ENCODE measurements around the gene KIAA1614.

Gene KIAA1614

DNA sequence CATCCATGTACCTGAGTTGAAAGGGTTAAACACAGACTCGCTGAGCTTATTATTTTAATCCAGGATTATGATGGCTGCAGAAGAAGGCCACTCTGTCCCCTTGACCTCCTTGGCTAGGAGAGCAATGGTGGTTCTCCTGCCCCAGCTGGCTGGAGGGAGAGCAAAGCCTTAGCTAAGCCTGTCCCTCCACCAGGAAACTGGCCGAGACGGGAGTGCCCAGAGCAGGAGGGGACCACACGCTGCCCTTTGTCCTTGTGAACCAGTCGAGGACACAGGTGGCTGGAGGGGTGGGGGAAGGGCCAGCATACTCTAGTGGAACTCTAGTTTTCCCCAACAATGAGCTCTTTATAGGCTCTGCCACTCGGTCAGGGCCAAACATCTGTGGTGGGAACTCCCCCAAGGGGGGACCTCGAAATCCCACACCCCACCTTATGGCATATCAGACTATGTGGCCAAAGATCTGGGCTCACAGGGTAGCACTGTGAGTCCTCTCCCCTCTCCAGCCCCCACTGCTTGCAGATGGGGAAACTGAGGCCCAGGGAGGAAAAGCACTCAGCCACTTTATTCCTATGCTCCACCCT lies 12.9 kb downstream of the KIAA1614 start:
- DNase-seq = no peak

DNA sequence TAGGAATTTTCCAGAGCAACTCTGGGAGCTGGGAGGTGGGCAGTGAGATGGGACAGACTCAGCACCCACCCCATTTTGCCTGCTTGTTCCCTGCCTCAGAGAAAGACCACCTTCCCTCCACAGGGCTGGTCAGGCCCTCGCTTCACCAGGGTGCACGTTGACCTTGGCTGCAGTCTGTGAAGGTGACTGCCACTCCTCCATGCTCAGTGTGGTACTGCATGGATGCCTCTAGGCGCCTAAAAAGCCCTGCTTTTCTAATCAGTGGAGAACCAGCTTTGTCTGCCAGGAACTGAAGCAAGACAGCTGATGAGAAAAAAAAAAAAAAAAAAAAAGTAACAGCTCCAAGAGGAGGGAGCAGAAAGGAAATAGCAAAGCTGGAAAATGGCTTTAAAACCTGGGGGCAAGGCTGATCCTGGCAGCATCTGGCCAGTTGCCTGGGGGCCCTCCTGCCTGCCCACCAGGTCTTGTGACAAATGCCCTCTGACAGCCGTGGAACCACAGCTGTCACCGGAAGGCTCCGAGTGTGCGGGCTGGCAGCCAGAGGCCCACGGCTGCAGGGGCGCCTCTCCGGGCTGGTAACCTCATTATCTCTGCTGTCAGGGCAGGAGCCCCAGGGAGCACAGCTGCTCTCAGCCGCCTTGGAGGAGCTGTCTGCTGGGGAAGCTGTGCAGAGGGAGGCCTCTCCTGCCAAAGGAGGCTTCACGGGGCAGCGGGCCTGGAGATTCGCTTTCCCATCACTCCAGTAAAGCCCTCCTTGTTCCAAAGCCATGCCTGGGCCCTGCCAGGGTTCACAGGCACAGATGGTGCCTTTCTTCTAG lies 13.7 kb downstream of the KIAA1614 start:
- DNase-seq = no peak

DNA sequence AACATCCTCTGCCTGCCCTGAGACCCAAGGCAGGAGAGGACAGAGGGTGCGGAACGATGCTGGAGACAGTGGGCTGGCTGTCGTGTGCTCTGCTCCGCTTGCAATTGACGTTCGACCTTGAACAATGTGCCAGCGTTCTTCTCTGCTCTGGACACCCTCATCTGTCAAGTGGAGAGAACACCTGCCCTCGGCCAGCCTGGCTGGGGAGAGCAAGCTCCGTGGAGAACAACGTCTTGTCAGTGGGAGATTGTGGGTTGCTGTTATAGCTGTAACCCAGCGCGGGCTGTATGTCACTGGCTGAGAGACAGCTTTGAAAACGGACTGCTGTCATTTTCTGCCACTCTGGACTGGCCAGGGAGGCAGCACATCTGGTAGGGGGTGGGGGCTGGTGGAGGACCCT lies 14.7 kb downstream of the KIAA1614 start:
- no peak for DNase-seq

GRCh38 chr1:180927841-180928240 lies 15.1 kb downstream of the KIAA1614 start:
- no peak for DNase-seq

- DNase-seq = no peak
Measured at GRCh38 chr1:180928331-180929230, 15.9 kb downstream of the KIAA1614 start.

DNA sequence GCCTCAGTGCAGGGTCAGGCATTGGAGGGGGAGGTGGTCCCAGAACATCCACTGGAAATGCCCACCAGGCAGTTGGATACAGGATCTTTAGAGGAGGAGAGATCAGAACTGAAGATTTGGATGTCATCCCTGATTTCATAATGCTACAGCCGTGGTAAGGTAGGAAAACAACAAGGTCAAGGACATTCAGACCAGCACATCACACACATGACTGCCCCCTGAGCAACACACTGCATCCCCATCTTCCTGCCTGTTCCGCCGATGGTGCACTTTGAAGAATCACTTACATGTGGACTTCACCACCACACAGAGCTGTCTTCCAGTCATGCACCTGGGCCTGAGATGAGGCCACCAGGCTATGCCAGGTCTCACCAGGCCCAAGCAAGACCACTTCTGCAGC lies 16.7 kb downstream of the KIAA1614 start:
- no peak for DNase-seq

- no peak for DNase-seq
Measured at GRCh38 chr1:180930687-180931086, 18.0 kb downstream of the KIAA1614 start.

GRCh38 chr1:180931529-180931928 lies 18.8 kb downstream of the KIAA1614 start:
- no peak for DNase-seq

- no peak for DNase-seq
Measured at GRCh38 chr1:180932378-180932777, 19.7 kb downstream of the KIAA1614 start.

GRCh38 chr1:180933141-180933540 lies 20.4 kb downstream of the KIAA1614 start:
- DNase-seq = no peak

- no peak for DNase-seq
Measured at GRCh38 chr1:180934563-180934962, 21.9 kb downstream of the KIAA1614 start.

GRCh38 chr1:180935326-180936109 lies 22.8 kb downstream of the KIAA1614 start:
- DNase-seq = no peak

DNA sequence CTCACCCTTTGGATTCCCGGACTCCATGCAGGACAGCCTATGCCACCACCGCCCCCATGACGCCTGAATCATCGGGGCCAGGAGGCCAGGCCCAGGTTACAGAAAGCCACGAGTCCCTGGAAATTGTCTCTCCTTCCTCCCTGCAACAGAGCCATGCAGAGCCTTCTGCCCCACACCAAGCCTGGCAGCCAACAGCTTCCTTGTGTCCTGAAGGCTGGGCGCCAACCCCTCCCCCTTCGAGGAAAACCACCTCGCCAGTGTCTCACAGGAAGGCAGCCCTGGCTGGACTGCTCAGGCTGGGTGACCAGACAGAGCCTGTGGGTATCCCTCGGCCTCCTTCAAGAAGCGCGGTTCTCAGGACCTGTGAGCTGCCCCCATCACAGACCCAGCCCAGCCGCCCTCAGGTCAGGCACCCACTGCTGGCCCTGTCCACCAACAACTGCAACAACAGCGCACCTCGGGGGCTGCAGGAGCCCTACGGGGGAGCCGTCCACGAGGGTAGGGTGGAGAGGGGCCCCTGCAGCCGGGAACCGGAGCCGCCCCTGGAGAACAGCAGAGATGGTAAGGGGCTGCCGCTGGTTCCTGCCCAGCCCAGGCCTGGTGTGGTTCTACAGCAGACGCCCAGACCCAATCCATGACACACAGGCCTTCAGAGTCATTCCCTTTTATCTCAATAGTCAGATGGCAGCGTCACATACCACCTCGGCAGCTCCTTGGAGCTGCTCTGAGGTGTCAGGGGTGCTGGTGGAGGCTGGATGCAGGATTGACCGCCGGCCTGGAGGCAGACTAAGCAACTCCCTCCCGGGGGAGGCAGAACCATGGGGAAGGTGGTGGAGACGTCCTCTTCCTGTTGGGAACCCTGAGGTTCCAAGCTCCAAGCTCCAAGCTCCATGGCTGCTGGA lies 23.7 kb downstream of the KIAA1614 start:
- no peak for DNase-seq

- DNase-seq = no peak
Measured at GRCh38 chr1:180937012-180937372, 24.3 kb downstream of the KIAA1614 start.

DNA sequence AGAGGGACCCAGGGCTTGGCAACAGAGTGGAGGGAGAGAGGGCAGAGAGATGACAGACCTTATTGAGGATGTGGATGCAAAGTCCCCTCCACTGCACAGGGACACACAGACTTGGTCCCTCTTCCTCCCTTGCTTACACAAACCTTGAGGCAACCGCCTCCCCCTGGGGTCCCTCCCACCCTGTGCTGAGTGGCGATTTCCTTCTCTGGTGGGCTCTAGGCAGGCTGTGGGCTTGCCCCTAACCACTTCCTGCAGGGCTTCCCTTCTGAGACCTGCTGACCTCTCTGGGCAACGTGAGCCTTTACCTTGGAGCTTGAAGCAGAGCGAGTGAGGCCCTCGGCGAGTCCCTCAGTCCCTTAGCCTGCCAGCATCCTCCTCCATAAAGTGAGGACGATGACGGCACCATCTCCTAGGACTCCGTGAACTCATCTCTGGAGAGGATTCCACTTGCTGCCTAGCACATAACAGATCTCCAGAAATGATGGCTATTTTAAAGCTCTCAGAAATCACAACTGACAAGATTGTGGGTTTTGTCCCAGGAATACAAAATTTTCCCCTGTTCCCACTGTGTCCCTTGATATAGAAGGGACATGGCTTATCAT lies 25.0 kb downstream of the KIAA1614 start:
- DNase-seq = no peak

DNA sequence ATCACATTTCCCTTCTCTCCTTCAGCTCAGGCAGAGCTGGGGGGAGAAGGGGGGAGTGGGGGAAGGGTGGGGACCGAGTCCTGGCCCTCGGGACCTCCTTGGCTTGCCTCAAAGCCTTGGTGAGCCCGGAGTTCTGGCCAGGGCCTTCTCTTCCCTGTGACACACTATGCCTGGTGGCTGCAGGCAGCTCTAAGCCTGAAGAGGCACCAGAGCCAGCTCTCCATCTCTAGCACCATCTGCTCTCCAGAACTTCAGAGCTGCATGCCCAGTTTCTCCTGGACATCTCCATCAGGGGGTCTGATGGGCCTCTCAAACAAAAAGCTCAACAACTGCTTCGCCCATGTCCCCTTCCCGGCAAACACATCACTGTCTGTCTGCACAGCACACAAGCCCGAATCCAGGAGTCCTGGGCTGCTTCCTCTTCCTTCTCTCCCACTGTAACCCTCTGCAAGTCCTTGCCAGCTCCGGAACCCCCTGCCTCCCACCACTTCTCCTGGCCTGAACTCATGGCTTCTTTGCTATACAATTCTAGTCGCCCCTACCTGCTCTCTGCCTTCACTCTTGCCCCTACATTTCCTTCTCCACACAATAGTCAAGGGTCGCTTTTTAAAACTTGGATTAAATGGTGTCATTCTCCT lies 26.5 kb downstream of the KIAA1614 start:
- DNase-seq = no peak

DNA sequence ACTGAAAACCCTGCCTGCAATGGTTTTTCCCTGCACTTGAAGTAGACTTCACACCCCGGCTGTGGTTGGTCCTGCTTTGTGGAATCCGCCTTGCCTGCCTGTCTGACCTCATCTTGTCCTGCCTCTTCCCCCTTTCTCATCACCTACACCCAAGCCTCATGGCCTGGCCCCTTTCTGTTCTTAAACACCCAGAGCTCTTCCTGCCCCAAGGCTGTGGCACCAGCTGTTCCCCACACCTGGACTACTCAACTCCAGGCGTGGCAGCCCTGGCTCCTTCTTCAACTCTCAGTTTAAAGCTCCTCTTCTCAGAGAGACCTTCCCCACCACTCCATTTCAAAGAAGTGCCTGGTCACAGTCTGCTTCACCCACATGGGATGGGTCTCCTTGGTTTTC lies 27.0 kb downstream of the KIAA1614 start:
- no peak for DNase-seq

GRCh38 chr1:180940445-180940844 lies 27.7 kb downstream of the KIAA1614 start:
- DNase-seq = no peak

DNA sequence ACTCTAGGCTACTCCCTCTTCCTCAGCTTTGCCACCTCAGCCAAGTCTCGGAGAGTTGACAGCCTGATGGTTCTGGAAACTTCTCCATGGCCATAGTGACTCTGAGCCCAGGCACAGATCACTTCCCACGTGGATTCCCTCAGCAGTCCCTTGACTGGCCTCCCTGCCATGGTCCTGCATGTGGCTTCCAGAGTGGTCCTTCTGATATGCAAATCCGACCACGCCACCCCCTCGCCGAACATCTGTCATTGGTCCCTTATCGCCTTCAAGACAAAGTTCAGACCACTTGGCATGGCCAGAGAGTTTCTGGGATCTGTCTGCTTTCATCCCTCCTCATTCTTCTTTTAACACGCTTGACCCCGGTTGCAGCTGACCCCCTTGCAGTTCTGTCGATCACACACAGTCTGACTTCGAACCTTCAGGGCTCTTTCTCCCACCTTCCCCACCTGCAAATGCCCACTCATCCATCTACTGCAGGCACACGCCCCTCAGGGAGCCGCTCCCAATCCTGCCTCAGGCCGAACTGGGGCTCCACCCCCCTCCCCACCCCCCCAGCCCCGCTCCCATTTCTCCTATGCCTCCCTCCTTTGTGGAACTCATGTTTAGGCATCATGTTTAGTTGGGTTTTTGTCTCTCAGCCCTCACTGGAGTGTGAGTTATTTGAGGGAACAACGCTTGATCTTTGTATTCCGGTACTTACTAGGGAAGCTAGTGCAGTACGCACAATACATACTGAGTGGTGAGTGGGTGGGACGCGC lies 29.0 kb downstream of the KIAA1614 start:
- no peak for DNase-seq

DNA sequence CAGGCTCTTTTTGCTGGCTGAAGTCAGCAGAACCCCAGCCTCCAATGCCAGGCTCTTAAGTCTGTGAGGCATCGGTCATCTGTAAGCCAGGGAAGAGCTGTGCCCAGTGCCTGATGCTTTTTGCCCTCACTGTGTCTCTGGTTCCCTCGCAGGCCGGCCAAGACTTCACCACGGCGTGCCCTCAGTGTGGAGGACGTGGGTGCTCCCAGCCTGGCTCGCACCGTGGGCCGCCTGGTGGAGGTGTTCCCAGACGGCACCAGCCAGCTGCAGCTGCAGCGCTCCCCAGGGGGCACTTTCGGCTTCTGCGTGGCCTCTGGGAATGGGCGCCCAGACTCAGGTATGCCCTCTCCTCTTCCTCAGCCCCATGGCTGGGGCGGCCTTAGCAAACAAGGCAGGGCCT lies 32.5 kb downstream of the KIAA1614 start:
- DNase-seq = no peak
